SW 1271 (cell line): Measurements from ENCODE around the gene SFSWAP.
"Not testable (repeated sequence)": the region's sequence is repeated elsewhere in the genome, so short reads cannot be mapped to it uniquely, and the experiment has no call there.

Experiments
- DNase-seq, 2 experiments: peaks; one replicate each; lab custom pipeline; 2025; lab: John Stamatoyannopoulos, UW

SFSWAP gene

GRCh38 chr12:131789638-131790037 is 78.7 kb downstream of the SFSWAP start:
- no peak for DNase-seq

DNA sequence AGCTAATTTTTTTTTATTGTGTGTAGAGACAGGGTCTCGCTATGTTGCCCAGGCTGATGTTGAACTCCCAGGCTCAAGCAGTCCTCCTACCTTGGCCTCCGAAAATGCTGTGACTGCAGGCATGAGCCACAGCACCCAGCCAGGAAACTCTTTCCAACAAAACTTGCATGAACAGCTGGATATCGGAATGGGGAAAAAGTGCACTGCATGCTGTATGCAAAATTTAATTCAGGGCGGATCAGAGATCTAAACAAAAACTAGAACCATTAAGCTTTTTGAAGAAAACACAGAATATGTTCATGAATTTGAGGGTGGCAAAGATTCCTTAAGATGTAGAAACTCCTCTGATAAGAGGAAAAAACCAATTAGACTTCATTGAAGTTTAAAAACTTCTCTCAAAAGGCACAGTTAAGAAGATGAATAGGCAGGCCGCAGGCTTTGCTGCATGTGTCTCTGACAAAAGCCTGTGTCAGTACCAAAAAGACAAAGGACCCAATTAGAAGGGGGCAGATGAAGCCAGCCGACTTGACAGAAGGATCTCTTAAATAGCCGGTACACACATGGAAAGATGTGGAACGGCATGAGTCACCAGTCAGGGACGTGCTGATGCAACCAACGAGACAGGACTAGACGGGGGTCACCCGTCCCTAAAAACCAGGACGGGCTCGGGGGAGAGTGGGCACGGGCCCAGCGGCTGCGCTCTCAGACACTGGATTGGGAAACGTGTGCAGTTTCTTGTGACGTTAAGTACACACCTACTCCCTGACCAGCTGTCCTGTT is 82.5 kb downstream of the SFSWAP start:
- no peak for DNase-seq

DNA sequence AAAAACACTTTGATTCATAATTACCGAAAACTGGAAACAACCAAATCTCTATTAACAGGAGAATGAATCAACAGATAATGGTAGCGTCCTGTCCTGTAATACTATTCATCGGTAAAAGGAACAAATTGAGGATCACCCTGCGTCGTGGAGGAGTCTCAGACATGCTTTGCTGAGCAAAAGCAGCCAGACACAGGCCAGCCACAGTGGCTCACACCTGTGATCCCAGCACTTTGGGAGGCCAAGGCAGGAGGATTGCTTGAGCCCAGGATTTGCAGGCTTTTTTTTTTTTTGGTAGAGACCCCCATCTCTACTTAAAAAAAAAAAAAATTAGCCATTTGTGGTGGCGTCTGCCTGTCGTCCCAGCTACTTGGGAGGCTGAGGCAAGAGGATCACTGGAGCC is 83.2 kb downstream of the SFSWAP start:
- DNase-seq: no peak

GRCh38 chr12:131794573-131794972 is 83.7 kb downstream of the SFSWAP start:
- no peak for DNase-seq

DNA sequence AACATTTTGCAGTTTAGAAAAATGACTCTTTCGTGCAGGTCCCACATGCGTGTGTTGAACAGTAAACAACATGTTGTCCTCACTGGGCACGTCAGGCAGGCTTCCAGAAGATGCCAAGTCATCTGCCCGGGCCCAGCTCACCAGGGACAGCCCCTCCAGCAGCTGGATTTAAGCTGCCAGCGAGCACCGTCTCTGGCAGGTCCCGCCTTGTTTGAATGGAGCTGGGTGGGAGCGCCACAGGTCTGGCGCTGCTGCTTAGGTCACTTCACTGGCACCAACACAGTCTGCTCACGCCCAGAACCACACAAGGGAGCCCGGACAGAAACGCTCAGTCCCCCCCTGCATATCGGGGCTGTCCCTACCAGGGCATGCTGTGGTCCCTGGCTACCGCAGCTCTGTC is 84.2 kb downstream of the SFSWAP start:
- no peak for DNase-seq

GRCh38 chr12:131795690-131796410 is 85.0 kb downstream of the SFSWAP start:
- no peak for DNase-seq

DNA sequence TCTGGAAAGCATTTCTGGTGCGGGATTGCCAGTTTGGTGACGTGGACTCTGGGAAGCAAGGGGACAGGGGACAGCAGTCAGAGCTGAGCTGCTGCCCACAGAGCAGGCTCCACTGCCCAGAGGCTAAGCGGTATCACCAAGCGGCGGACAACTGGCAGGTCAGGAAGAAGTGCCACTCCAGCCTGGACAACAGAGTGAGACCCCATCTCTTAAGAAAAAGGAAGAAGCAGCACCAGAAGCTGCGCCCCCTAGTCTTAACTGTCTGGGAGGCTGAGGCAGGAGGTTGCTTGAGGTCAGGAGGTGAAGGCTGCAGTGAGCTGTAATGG is 85.5 kb downstream of the SFSWAP start:
- no peak for DNase-seq

DNA sequence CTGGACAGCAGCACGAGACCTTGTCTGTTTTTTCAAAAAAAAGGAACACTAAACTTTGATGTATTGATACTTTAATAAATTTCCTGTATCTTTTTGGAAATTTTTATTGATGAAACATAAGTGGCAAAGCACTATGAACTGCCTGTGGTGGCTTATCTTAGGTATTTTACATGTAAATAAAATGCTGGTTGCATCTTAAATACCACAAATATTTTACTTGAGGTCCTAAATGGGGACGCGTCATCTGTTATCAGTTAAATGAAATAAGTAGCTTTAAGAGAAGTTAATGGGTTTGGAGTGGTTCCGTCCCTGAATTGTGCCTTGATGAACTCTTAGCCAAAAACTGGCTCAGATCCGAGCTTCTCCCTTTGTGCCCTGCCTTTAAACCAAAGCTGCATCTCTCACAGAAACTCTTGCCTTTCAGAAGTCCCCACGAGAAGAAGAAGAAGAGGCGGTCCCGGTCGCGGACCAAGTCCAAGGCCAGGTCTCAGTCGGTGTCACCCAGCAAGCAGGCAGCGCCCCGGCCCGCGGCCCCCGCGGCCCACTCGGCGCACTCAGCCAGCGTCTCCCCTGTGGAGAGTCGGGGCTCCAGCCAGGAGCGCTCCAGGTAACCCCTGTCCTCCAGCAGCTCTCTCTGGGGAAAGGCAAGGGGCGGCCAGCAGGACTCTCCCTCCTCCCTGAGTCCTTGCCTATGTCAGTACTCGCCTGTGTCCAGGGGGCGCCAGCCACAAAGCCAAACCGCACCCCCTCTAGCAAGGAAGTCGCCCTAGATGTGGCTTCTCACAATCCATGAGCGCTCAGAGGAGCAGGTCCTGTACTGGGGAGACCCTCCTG is 86.1 kb downstream of the SFSWAP start:
- no peak for DNase-seq

- DNase-seq: no peak
Measured at GRCh38 chr12:131797588-131797934, 86.7 kb downstream of the SFSWAP start.

- no peak for DNase-seq
Measured at GRCh38 chr12:131799195-131799594, 88.3 kb downstream of the SFSWAP start.

GRCh38 chr12:131799828-131800593 is 89.1 kb downstream of the SFSWAP start:
- DNase-seq: no peak

- no peak for DNase-seq
Measured at GRCh38 chr12:131800594-131801135, 89.8 kb downstream of the SFSWAP start.

GRCh38 chr12:131801254-131801866 is 90.5 kb downstream of the SFSWAP start:
- DNase-seq: no peak

- no peak for DNase-seq
Measured at GRCh38 chr12:131803961-131804521, 93.2 kb downstream of the SFSWAP start.

DNA sequence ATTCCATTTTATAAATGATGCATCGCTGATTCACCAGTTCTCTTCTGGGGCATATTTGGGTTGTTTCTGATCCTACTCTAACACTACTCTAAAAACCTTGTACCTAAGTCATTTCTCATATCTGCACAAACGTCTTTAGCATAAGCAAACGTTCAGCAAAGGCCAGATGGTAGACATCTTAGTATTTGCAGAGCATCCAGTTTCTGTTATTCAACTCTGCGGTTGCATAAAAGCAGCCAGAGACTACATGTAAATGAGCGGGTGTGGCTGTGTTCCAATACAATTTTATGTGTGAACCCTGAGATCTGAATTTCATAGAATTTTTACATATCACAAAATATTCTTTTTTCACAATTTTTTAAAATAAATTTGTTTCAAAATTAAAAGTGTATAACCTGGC is 94.5 kb downstream of the SFSWAP start:
- DNase-seq: no peak

DNA sequence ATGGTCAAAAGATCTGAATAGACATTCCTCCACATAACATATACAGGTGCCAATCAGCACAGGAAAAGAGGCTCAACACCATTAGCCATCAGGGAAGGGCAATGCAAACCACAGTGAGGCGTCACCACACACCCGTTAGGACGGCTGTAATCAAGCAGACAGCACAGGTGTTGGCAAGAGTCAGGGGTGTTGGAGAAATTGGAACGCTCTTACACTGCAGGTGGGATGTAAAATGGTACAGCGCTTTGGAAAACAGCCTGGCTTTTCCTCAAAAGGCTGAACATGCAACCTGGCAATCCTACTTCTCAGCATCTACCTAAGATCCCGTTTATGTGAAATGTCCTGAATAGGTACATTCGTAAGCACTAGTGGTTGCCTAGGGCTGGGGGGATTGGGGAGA is 95.8 kb downstream of the SFSWAP start:
- DNase-seq: no peak

GRCh38 chr12:131808744-131809371 is 98.0 kb downstream of the SFSWAP start:
- no peak for DNase-seq

DNA sequence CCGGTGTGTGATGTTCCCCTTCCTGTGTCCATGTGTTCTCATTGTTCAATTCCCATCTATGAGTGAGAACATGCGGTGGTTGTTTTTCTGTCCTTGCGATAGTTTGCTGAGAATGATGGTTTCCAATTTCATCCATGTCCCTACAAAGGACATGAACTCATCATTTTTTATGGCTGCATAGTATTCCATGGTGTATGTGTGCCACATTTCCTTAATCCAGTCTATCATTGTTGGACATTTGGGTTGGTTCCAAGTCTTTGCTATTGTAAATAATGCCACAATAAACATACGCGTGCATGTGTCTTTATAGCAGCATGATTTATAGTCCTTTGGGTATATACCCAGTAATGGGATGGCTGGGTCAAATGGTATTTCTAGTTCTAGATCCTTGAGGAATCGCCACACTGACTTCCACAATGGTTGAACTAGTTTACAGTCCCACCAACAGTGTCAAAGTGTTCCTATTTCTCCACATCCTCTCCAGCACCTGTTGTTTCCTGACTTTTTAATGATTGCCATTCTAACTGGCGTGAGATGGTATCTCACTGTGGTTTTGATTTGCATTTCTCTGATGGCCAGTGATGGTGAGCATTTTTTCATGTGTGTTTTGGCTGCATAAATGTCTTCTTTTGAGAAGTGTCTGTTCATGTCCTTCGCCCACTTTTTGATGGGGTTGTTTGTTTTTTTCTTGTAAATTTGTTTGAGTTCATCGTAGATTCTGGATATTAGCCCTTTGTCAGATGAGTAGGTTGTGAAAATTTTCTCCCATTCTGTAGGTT is 98.8 kb downstream of the SFSWAP start:
- not testable (repeated sequence) for DNase-seq

GRCh38 chr12:131810726-131811125 is 99.8 kb downstream of the SFSWAP start:
- DNase-seq: no peak

GRCh38 chr12:131815131-131815530 is 104.2 kb downstream of the SFSWAP start:
- no peak for DNase-seq
